Fibroblast of pulmonary artery (primary cell): Measurements from ENCODE around the gene TTC32.

Source experiments
- DNase-seq: peaks from one replicate; pipeline ENCODE4 v3.0.0-alpha.2; 2010; ENCODE audit warnings: low read depth
- H3K4me3 ChIP-seq: replicated peaks from 2 replicates; pipeline ENCODE4 v1.5.1; 2011; ENCODE audit warnings: low read depth, mild to moderate bottlenecking, control low read depth, low read length, moderate library complexity
- TF ChIP-seq, protein P1 (sequence below): IDR thresholded peaks from 2 replicates; pipeline ENCODE4 v1.5.1; 2011; ENCODE audit warnings: mild to moderate bottlenecking, control low read depth, low read length, inconsistent platforms; ENCODE audit errors: missing control alignments

The TTC32 gene

DNA sequence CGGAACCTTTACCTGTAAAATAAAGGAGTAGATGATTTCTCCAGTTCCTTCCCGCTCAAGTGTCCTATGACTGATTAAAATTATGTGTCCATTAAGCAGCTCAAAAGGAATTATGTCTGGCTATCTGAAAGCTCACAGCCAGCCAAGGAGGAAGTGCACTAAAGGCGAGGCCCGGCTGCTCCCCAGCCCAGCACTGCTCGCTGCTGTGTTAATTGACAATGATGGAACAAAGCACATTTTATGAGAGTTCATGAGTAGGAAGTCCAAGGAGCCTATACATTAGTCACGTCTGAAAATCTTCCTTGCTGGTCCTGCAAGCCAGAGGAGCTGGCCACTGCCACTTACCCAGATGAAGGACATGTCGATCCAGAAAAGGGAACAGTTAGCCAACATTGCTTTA lies 14.3 kb downstream of the TTC32 start:
- TF ChIP-seq, protein P1, sequence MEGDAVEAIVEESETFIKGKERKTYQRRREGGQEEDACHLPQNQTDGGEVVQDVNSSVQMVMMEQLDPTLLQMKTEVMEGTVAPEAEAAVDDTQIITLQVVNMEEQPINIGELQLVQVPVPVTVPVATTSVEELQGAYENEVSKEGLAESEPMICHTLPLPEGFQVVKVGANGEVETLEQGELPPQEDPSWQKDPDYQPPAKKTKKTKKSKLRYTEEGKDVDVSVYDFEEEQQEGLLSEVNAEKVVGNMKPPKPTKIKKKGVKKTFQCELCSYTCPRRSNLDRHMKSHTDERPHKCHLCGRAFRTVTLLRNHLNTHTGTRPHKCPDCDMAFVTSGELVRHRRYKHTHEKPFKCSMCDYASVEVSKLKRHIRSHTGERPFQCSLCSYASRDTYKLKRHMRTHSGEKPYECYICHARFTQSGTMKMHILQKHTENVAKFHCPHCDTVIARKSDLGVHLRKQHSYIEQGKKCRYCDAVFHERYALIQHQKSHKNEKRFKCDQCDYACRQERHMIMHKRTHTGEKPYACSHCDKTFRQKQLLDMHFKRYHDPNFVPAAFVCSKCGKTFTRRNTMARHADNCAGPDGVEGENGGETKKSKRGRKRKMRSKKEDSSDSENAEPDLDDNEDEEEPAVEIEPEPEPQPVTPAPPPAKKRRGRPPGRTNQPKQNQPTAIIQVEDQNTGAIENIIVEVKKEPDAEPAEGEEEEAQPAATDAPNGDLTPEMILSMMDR: no peak
- no peak for DNase-seq

DNA sequence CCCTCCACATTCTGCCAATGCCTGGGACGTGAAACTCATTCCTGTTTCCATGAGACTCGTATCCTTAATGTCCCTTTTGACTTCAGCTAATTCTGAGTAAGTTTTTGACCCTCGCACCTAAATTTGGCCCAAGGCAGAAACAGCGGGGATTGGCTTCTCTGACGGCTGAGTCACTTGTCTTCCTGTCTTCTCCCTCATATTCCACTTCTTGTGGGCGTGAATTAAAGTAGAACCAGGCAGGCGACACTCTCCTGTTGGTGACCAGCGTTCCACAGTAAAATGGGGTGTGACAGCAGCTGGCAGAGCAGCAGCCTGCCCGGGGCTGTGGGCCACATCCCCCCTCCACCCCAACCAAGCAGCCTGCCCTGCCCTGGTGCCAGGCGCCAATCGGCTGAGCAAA lies 15.5 kb downstream of the TTC32 start:
- H3K4me3 ChIP-seq: no peak overlapping the region
- TF ChIP-seq, protein P1: no peak
- no peak for DNase-seq

More for the DNA sequence above, 14.3 kb downstream of the TTC32 start:
- no peak overlapping the region for H3K4me3 ChIP-seq

DNA sequence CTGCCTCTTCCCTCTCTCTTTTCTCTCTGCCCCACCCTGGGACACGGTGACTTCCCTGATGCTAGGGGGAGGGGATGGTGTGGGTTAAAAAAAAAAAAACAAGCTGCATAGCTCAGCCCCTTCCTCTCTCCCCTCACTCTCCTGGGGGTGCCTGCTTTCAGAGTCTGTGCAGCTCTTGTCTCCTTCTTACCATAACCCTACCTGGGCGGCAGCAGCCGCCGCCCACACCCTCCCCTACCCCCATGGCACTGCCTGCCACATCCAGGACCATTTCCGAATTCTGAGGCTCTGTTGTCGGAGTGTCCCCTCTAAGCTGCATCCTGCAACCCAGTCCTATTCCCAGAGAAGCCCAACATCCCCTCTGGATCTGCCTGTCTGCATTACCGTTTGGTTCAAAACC lies 16.0 kb downstream of the TTC32 start:
- no peak overlapping the region for H3K4me3 ChIP-seq
- no peak for DNase-seq
- TF ChIP-seq, protein P1: no peak

DNA sequence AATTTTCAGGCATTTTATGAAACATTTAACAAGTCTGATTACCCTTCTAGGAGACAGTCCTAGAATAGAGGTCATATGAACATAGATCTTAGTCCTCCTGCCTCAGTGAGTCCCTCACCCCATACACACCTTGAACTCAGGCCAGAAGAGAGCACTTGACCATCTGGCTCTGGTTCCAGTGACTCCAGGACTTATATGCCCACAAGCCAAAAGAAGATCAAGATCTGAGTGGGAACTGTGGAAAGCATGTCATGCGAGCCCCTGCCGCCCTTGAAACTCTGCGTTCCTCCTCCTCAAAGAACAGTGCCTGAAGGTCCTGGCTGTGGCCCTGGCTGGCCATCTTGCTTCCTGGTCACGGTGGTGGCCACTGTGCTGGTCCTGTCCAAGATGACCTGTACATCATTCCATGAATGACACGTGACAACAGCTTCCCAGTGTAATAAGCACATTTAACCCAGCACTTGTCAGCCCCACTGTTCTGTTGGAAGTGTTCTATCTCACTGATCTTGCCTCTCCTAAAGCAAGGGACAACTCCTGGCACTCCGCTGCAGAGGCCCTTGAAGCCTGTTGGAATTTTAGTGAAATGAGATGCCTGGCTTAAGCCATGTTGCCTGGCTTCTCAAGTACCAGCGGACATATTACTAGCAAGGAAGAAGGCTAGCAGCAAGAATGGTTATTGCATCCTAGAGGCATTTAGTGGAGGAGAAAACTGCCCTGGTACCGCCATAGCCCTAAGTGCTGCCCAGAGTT lies 17.6 kb downstream of the TTC32 start:
- no peak for DNase-seq

DNA sequence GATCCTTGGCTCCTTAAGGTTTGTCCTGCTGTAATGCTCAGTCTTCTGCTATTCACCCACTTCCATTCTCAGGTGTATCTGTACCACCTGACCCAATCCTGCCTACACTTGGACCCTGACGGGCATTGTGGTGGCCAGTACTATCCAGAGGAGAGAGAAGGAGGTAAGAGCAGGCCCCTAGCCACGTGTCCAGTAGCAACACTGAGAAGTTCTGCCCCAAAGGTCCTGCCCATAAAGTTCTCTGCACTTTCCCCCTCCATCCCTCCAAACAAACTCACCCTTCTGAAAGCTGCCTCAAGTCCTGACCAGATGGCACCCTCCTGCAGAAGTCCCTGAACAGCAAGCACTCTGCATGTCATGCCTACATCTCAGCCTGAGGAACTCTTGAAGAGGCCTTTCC lies 18.3 kb downstream of the TTC32 start:
- TF ChIP-seq, protein P1: no peak
- H3K4me3 ChIP-seq: no peak overlapping the region
- no peak for DNase-seq

More for the DNA sequence above, 17.6 kb downstream of the TTC32 start:
- TF ChIP-seq, protein P1: no peak
- no peak overlapping the region for H3K4me3 ChIP-seq

DNA sequence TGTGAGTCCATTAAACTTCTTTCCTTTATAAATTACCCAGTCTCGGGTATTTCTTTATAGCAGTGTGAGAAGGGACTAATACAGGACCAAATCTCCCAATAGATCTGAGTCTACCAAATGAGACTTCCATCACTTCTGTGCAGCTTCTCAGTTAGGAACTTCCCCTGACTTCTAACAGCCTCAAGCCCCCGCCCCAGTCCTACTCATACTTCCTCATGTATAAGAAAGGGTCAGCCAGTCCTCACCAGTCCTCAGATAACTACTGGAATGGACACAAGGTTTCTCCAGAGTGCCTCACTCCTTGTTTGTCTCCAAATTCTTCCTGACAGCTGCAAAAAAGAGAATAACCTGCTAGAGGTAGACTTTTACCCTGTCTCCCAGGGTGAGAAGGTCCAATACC lies 19.5 kb downstream of the TTC32 start:
- H3K4me3 ChIP-seq: no peak overlapping the region
- TF ChIP-seq, protein P1: no peak
- no peak for DNase-seq

DNA sequence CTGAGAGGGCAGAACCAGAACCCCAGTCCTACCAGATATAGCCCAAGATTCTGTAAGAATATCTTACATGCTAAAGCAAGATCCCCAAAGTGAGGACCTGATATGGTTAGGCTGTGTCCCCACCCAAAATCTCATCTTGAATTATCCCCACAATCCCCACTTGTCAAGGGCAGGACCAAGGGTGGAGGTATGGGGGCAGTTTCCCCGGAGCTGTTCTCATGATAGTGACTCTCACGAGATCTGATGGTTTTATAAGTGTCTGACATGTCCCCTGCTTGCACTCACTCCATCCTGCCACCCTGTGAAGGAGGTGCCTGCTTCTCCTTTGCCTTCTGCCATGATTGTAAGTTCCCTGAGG lies 19.9 kb downstream of the TTC32 start:
- TF ChIP-seq, protein P1: no peak
- no peak for DNase-seq
- H3K4me3 ChIP-seq: no peak overlapping the region
